ENCODE results near the gene NTMT2.

Gene NTMT2

DNA sequence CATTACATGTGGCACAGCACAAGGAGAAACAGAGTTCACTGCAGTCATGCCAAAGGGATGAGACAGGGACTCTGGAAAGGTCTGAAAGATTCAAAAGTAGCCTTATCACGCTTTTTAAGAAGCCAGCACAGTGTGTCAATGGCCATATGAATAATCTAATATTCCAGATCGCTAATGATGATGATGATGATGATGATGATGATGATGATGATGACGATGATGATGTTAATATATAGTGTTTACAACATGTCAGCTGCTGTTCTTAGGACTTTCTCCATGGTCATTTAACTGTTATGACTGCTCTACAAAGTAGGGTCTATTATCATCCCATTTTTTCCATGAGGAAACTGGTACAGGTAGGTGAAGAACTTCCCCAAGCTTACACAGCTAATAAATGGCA is 64.4 kb downstream of the NTMT2 start:
- DNase-seq (ENCODE audit: low read depth), result no peak

DNA sequence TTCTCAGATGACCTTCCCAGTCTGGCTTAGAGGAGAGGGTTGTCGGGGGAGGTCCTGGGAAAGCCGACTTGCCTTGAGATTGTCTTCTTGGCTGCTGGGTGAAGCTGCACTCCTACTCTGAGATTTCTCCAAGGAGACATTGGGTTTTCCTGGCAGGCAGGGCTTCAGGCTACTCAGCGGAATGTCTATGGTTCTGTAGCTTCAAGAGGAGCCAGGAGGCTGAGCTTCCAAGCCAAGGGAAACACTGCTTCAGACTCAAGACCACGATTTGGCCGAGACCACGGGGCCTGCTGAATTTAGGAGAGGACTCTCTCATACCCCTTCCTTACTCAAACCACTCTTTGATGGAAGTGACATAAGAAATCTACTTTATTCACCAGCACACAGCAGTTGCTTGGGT is 67.8 kb downstream of the NTMT2 start:
- DNase-seq (ENCODE audit: low read depth), result no peak

DNA sequence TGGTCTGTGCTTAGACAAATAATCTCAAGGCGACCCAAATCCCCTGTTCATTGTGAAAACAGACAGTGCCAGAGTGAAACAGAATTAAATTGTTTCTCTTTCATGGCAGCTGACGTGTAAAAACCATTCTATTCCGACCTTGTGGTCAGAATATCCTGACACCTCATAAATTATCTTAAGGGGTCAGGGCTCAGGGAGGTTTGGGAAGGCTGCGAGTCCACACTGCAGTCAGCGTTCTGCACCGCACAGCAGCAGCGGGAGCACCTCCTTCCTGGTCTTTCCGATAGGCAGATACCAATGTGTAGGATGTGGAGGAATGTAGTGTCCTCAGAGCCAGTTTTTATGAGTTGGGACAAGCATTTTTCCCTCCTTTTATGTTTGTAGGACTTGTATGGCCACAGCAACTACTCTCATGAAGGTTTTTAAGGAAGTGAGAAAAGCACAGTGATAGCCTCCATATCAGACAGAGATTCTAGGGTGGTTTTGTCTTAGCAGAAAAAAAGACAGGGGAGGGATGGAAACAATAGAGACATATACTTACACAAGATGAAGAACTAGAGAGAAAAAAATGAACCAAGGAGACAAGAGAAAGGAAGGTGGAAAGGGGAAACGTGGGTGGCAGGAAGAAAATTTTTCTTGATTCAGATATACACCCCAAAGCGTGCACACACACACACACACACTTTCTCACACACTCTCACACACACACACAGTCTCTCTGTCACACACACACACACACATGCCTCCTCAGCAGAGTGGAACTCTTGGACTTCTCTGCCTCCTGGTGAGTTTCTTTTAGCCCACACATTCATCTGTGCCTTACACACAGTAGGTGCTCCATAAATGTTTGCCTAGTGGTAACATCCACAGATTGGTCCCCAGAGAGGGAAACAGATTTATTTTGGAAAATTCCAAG is 68.6 kb downstream of the NTMT2 start:
- no peak for DNase-seq (ENCODE audit: low read depth)

DNA sequence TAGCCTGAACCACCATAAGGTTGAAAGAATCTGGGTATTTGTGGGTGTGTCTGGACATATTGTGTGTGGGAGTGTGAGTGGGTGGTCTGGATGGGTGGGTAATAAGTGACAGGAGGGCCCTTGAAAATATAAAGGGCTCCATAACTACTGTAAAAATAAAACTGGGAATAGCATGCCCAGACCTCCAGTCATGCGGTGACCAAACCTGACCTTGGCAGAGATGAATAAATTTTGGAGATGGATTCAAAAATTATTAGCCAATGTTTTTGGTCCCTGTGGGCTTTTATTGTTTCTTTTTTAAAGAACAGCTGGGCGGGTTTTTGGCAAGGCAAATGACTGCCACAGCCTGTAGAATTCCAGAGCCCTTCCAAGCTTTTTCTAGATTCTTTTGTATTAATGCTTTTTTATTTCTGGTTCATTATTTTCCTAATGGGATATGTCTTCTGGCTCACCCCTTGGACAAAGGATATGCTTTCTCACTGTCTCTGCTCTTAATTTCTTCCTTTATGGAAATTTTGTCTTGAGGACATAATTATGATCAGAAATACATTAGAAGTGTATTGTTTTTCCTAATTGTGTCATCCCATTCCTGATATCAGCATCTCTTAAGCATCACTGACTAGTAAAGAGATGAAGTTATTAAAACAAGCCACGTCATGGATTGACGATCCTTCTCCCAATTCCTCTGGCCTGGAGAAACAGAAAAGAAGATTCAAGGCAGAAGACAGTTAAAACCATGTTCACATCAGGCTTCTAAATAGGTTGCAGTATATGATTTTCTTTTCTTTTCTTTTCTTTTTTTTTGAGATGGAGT is 69.5 kb downstream of the NTMT2 start:
- DNase-seq (ENCODE audit: low read depth), result no peak

DNA sequence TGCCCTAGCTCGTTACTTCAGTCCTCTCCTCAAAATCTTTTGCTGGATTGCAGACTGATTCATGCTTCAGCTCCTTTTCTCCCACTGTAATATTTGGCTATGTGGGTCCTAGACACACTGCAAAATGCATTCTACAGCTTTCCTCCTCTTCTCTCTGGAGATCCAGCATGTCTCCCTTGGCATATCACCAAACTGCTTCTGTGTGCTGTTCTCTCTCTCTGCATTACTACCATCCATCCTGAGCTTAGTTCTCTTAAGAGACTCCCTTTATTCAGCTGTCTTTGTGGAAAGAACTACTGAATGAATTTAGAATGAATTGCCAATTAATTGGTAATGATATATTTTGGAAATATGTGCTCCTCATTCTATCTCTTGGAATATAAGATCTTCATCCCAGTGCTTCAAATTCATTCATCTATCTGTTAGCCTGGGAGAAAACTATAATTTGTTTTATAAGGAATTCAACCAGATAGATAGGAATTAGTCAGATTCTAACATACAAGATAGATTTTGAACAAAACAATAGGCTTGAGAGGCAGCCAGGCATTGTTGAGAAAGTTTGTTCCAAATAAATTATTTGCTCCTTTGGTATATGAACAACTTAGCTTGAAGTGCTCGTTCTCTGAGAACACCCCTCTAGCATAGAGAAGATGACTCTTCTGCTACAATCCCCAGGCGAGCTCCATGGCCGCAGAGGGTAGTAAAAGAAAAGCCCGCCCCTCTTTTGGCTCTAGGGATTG is 71.9 kb downstream of the NTMT2 start:
- DNase-seq (ENCODE audit: low read depth), result no peak

DNA sequence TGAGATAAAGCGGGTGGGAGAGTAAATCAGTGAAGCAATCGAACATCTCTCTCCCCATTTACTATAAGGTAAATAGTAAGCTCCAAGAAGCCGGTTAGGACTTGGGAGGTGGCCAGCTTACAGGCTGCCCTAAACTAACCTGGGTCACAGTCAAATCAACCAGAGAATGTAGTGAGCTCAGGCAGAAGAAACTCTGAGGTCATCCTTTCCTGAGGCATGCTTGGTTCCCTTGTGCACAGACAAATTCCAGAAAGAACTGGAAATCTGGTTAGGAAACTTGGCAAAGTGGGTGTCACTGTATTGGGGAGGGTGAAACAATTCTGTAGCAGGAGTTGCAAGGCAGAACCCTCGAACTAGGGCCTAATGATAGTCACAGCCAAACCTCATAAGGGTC is 72.5 kb downstream of the NTMT2 start:
- no peak for DNase-seq (ENCODE audit: low read depth)

Measured in ELR (cell line).